GM10266 (cell line): ENCODE data around the gene FAM241A.
A peak's percentile ranks its signal among the peaks of the same experiment; 100 is the strongest.
"Not testable (repeated sequence)": the region's sequence is repeated elsewhere in the genome, so short reads cannot be mapped to it uniquely, and the experiment has no call there.

Experiments used
- DNase-seq: peaks from one replicate; pipeline ENCODE4 v3.0.0; 2012; ENCODE audit errors: extremely low spot score
- CTCF ChIP-seq: IDR thresholded peaks from 2 replicates; pipeline ENCODE4 v1.5.1; 2012; ENCODE audit warnings: mild to moderate bottlenecking, low read depth; ENCODE audit not compliant: control insufficient read depth, insufficient read depth; ENCODE audit errors: missing control alignments

FAM241A gene

GRCh38 chr4:112156553-112156952 is 11.3 kb downstream of the FAM241A start:
- no peak for TF ChIP-seq CTCF
- DNase-seq = no peak

GRCh38 chr4:112163706-112164105 is 18.5 kb downstream of the FAM241A start:
- not testable (repeated sequence) for DNase-seq

GRCh38 chr4:112167794-112168193 is 22.5 kb downstream of the FAM241A start:
- DNase-seq = no peak
- TF ChIP-seq CTCF = no peak

- no peak for TF ChIP-seq CTCF
Observed at GRCh38 chr4:112168719-112169500, 23.7 kb downstream of the FAM241A start.

GRCh38 chr4:112170451-112170993 is 25.3 kb downstream of the FAM241A start:
- TF ChIP-seq CTCF = no peak
- no peak for DNase-seq

More at GRCh38 chr4:112168719-112169500, 23.7 kb downstream of the FAM241A start:
- no peak for DNase-seq

GRCh38 chr4:112171051-112171763 is 26.0 kb downstream of the FAM241A start:
- DNase-seq = not testable (repeated sequence)

GRCh38 chr4:112172180-112172579 is 26.9 kb downstream of the FAM241A start:
- no peak for TF ChIP-seq CTCF
- DNase-seq = peak; percentile 24
